GM18505 (cell line): ENCODE results near the gene LCN1.

Experiments used
- ATAC-seq: cut with Tn5 transposase; IDR thresholded peaks from one replicate; pipeline ENCODE4 v1.9.1; 2021; ENCODE audit not compliant: unreplicated experiment
- POLR2A ChIP-seq: IDR thresholded peaks from 4 replicates; pipeline ENCODE4 v1.6.1; 2011; ENCODE audit warnings: borderline replicate concordance; ENCODE audit not compliant: insufficient read depth, insufficient read length; ENCODE audit errors: extremely low read depth

Gene LCN1

GRCh38 chr9:135573124-135573523, 51.9 kb downstream of the LCN1 start:
- no peak for TF ChIP-seq POLR2A
- ATAC-seq, result no peak

- no peak for ATAC-seq
- TF ChIP-seq POLR2A, result no peak
Measured at GRCh38 chr9:135574331-135574730, 53.1 kb downstream of the LCN1 start.

GRCh38 chr9:135574943-135575342, 53.7 kb downstream of the LCN1 start:
- no peak for ATAC-seq
- no peak for TF ChIP-seq POLR2A
